BJ (cell line): Measurements from ENCODE around the gene MAP7. TPM values are rescaled to one million over a fixed set of nuclear protein-coding genes. Genes with fewer than 3 reads are reported as not detected.

ENCODE experiments used
- CTCF ChIA-PET: fragments of 350-600 bp; formaldehyde crosslinking; extraction: SDS; loops from one replicate; lab custom pipeline; 2021; ENCODE audit warnings: antibody characterized with exemption, inconsistent platforms; lab: Yijun Ruan, JAX
- POLR2A ChIA-PET: fragments of 300-600 bp; sonication (Branson Sonifier 250); formaldehyde crosslinking; extraction: SDS; loops from one replicate; lab custom pipeline; 2021; ENCODE audit warnings: antibody characterized with exemption; lab: Charles Lee
- DNase-seq: peaks from one replicate; pipeline ENCODE4 v3.0.0-alpha.2; 2011; ENCODE audit warnings: low read depth
- H3K27me3 ChIP-seq: 2 replicates; pipeline ENCODE4 v1.6.0; 2011; ENCODE audit warnings: low read length; ENCODE audit not compliant: control insufficient read depth, insufficient read depth
- H3K36me3 ChIP-seq: 2 replicates; pipeline ENCODE4 v1.5.1; 2011; ENCODE audit warnings: low read length; ENCODE audit not compliant: control insufficient read depth, insufficient read depth
- H3K4me3 ChIP-seq: 2 replicates; pipeline ENCODE4 v1.5.1; 2011; ENCODE audit warnings: low read depth, mild to moderate bottlenecking, control low read depth, low read length
- polyA plus RNA-seq: library from polyadenylated mRNA; depleted of rRNA; stranded (reverse); fragments of >200 nt; gene quantifications from 2 replicates; pipeline ENCODE4 v1.2.3, GENCODE V29; 2011
- TF ChIP-seq, protein P1 (sequence below): IDR thresholded peaks from 2 replicates; pipeline ENCODE4 v1.5.1; 2011; ENCODE audit warnings: low read depth, mild to moderate bottlenecking, control low read depth, inconsistent platforms, low read length, moderate library complexity; ENCODE audit not compliant: insufficient read depth

Gene MAP7
- polyA plus RNA-seq, 1 experiment, result 0.45 TPM

DNA sequence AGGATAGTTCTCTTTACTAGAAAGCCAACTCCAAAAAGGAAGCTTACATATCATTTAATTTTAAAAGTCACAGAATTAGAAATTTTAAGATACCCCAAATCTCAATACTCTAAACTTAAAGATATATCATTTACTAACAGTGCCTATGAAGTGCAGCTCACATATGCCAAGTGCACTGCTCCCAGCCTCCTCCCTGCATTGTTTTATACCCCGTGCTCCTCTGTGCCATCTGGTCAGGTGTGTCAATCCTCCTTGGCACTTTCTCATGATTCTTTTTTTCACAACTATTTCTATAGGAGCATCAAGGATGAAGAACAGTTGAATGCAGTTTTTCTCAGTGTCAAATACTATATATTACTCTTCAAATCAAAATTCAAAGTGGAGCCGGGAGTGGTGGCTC lies 8.8 kb downstream of the MAP7 start:
- POLR2A ChIA-PET, result no interaction called here
- DNase-seq, result no peak
- Histone ChIP-seq H3K4me3 (no peak overlapping the region), H3K27me3 (no peaks in the 10 kb centered on the region), H3K36me3 (no peaks in the 10 kb centered on the region)
- CTCF ChIA-PET, result interaction anchor here (1.1 kb wide), 1 partner anchor 9 kb away, joined by 4 read pairs; the partner anchor contains the start of gene MAP7
- TF ChIP-seq, protein P1, sequence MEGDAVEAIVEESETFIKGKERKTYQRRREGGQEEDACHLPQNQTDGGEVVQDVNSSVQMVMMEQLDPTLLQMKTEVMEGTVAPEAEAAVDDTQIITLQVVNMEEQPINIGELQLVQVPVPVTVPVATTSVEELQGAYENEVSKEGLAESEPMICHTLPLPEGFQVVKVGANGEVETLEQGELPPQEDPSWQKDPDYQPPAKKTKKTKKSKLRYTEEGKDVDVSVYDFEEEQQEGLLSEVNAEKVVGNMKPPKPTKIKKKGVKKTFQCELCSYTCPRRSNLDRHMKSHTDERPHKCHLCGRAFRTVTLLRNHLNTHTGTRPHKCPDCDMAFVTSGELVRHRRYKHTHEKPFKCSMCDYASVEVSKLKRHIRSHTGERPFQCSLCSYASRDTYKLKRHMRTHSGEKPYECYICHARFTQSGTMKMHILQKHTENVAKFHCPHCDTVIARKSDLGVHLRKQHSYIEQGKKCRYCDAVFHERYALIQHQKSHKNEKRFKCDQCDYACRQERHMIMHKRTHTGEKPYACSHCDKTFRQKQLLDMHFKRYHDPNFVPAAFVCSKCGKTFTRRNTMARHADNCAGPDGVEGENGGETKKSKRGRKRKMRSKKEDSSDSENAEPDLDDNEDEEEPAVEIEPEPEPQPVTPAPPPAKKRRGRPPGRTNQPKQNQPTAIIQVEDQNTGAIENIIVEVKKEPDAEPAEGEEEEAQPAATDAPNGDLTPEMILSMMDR, result no peak

DNA sequence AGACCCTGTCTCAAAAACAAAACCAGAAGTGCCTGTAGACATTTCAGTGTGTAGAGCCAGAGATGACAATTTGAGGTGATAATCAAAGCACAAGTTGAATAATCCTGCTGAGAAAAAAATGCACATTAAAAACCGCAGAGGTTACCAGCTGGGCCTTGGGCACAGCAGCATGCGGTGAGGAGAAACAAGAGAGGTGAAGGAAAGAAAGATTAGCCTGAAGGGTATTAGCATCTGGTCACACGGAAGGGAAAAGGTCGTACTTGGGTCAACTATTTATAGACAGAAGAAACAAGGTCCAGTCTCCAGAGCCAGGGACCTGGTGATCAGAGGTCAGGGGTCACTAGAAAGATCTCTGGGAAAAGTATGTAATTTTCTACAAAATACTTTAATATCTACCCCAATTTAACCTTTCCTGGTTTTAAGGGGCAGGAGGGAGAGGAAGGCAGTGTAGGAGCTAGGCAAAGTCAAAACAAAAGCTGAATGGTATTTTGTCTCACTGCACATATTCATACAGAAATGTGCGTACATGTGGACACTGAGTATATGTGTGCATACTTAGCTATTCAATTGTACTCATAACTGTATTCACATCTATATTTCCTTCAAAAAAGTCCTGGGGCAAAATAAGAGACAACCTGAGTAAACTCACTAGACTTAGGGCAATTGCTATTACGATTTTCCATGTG lies 10.1 kb downstream of the MAP7 start:
- no peak overlapping the region for H3K4me3 ChIP-seq
- H3K27me3 ChIP-seq, result no peaks in the 10 kb centered on the region
- POLR2A ChIA-PET, result no interaction called here
- no peaks in the 10 kb centered on the region for H3K36me3 ChIP-seq
- DNase-seq, result no peak
- CTCF ChIA-PET, result interaction anchor here (0.6 to 1.5 kb wide), 4 partner anchors 10 to 198 kb away, joined by 3 to 6 read pairs (median 4); partner anchors contain the start of gene MAP7
- TF ChIP-seq, protein P1, result no peak

DNA sequence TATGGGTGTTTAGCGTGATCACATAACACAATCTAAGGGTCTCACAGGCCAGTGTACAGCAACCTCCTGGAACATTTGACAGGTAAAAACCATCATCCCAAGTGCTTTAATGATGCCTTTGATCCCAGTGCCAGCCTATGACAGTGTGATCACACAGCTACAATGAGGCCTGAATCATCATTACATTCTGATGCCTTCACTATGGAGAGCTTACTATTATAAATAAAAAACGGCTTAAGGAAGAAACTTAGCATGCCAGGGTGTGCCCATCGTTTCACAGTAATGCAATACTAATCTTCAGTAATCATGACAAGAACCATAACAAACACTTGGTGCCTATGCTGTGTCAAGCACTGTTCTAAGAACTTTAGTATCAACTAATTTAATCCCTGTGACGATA lies 11.4 kb downstream of the MAP7 start:
- TF ChIP-seq, protein P1, result no peak
- Histone ChIP-seq H3K36me3 (no peaks in the 10 kb centered on the region), H3K27me3 (no peaks in the 10 kb centered on the region), H3K4me3 (no peak overlapping the region)
- no peak for DNase-seq
- ChIA-PET POLR2A (no interaction called here), CTCF (interaction anchor here (1.4 to 1.5 kb wide), 2 partner anchors 9 to 12 kb away, joined by 4 to 6 read pairs; partner anchors contain the start of gene MAP7)

DNA sequence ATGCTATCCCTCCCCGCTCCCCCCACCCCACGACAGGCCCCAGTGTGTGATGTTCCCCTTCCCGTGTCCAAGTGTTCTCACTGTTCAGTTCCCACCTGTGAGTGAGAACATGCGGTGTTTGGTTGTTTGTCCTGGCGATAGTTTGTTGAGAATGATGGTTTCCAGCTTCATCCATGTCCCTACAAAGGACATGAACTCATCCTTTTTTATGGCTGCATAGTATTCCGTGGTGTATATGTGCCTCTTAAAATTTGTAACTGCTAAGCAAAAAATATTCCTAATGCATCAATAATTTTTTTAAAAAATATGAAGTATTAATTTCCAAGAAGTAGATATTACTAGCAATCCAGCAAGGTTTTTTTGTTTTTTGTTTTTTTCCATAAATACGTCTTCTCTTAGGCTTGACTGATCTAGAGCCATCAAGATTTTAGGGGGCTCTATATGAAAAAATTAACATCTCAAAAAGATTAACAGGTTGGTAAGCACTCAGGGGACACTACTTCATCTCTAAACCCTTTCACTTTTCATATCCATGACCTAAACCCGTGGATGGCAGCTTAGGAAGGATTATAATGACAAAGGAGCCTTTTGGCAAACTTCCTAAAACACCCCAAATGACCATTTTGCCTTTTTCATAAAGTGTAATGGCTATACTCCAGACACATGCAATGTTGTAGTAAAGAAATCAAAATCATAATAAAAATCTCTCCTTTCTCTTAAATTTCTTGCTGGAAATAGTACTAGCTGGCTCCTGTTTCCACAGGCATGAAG lies 14.2 kb downstream of the MAP7 start:
- ChIA-PET CTCF (interaction anchor here (1.3 kb wide), 1 partner anchor 11 kb away, joined by 3 read pairs; no protein-coding TSS in a partner anchor), POLR2A (no interaction called here)
- Histone ChIP-seq H3K36me3 (no peaks in the 10 kb centered on the region), H3K27me3 (no peaks in the 10 kb centered on the region), H3K4me3 (no peak overlapping the region)
- TF ChIP-seq, protein P1, result no peak
- no peak for DNase-seq
